SK-N-SH (cell line): ENCODE results near the gene USP32. TPM values are rescaled to one million over a fixed set of nuclear protein-coding genes. Genes with fewer than 3 reads are reported as not detected.

Source experiments
- CTCF ChIA-PET: fragments of 300-600, 350-600 bp; formaldehyde crosslinking; extraction: SDS; loops from one replicate; lab custom pipeline; 2021; lab: Yijun Ruan, JAX
- POLR2A ChIA-PET: fragments of 350-600 bp; sonication (Branson Sonifier 250); formaldehyde crosslinking; extraction: SDS; loops from one replicate; lab custom pipeline; 2020; ENCODE audit warnings: antibody characterized with exemption, inconsistent platforms; lab: Yijun Ruan, JAX
- DNase-seq: peaks from one replicate; pipeline ENCODE4 v3.0.0; 2012
- H2AFZ ChIP-seq: fragments of 200-600 bp; sonication (generic); 2 replicates; pipeline ENCODE4 v1.8.1; 2016; ENCODE audit warnings: antibody characterized with exemption, mild to moderate bottlenecking, low read depth
- H3F3A ChIP-seq: fragments of 200-600 bp; sonication (generic); replicated peaks from 2 replicates; pipeline ENCODE3; 2016; ENCODE audit warnings: antibody characterized with exemption, mild to moderate bottlenecking; ENCODE audit not compliant: insufficient read depth
- H3K27ac ChIP-seq, 2 experiments: fragments of 200-500 bp in 1 of 2; fragments of 200-600 bp in 1 of 2; sonication (Bioruptor generic) in 1 of 2; sonication (generic), shearing (Covaris generic) in 1 of 2; 2 replicates each; pipeline versions ENCODE4 v1.5.1 to v1.6.1; 2014 to 2016; ENCODE audit warnings: low read depth in 2 of 2, inconsistent platforms in 1 of 2, low read length in 1 of 2, mild to moderate bottlenecking in 1 of 2, mixed read lengths in 1 of 2
- H3K27me3 ChIP-seq: fragments of 200-600 bp; sonication (generic), shearing (Covaris generic); 2 replicates; pipeline ENCODE4 v1.6.1; 2016; ENCODE audit warnings: mixed run types; ENCODE audit not compliant: insufficient read depth
- H3K36me3 ChIP-seq, 2 experiments: fragments of 200-500 bp in 1 of 2; fragments of 200-600 bp in 1 of 2; sonication (Bioruptor generic) in 1 of 2; sonication (generic) in 1 of 2; replicated peaks in 1 of 2; 2 replicates each; pipeline versions ENCODE3 to v1.5.1; 2014 to 2016; ENCODE audit warnings: low read length in 1 of 2, mild to moderate bottlenecking in 1 of 2; ENCODE audit not compliant: insufficient read depth in 2 of 2, control insufficient read depth in 1 of 2
- H3K4me1 ChIP-seq, 2 experiments: fragments of 200-500 bp in 1 of 2; fragments of 200-600 bp in 1 of 2; sonication (Bioruptor generic) in 1 of 2; sonication (generic), shearing (Covaris generic) in 1 of 2; 2 replicates each; pipeline versions ENCODE4 v1.5.1 to v1.6.1; 2014 to 2016; ENCODE audit warnings: low read depth in 1 of 2, low read length in 1 of 2, mixed run types in 1 of 2; ENCODE audit not compliant: insufficient read depth in 2 of 2, control insufficient read depth in 1 of 2
- H3K4me2 ChIP-seq: fragments of 200-600 bp; sonication (generic), shearing (Covaris generic); 2 replicates; pipeline ENCODE4 v1.6.1; 2017; ENCODE audit warnings: mixed run types
- H3K4me3 ChIP-seq, 2 experiments: fragments of 200-500 bp in 1 of 2; fragments of 200-600 bp in 1 of 2; sonication (Bioruptor generic) in 1 of 2; sonication (generic), shearing (Covaris generic) in 1 of 2; 2 replicates each; pipeline versions ENCODE4 v1.5.1 to v1.8.1; 2014 to 2016; ENCODE audit warnings: low read depth in 2 of 2, inconsistent platforms in 1 of 2, low read length in 1 of 2, mild to moderate bottlenecking in 1 of 2, mixed read lengths in 1 of 2, moderate library complexity in 1 of 2
- H3K79me2 ChIP-seq: fragments of 200-600 bp; sonication (generic); 2 replicates; pipeline ENCODE4 v1.8.1; 2017; ENCODE audit warnings: mild to moderate bottlenecking; ENCODE audit not compliant: insufficient read depth
- H3K9ac ChIP-seq: fragments of 200-600 bp; sonication (generic); 2 replicates; pipeline ENCODE4 v1.6.1; 2017; ENCODE audit warnings: mixed run types
- H3K9me2 ChIP-seq: fragments of 200-600 bp; sonication (generic); 2 replicates; pipeline ENCODE4 v1.6.1; 2017; ENCODE audit warnings: mixed run types
- H3K9me3 ChIP-seq: fragments of 200-600 bp; sonication (generic); 2 replicates; pipeline ENCODE4 v1.6.1; 2017; ENCODE audit warnings: mixed run types, mild to moderate bottlenecking, moderate library complexity
- H4K20me1 ChIP-seq: fragments of 200-600 bp; sonication (generic); 2 replicates; pipeline ENCODE4 v1.6.1; 2017; ENCODE audit warnings: mild to moderate bottlenecking, mixed run types; ENCODE audit not compliant: insufficient read depth
- CHD2 ChIP-seq: fragments of 150-350 bp; IDR thresholded peaks from 2 replicates; pipeline ENCODE4 v1.6.1; 2018; ENCODE audit warnings: low read length; ENCODE audit not compliant: partially characterized antibody
- CTCF ChIP-seq: fragments of 200-600 bp; sonication (generic); IDR thresholded peaks from 2 replicates; pipeline ENCODE4 v1.6.1; 2017; ENCODE audit warnings: antibody characterized with exemption, mild to moderate bottlenecking, moderate library complexity
- EP300 ChIP-seq, 2 experiments: IDR thresholded peaks; 2 replicates each; pipeline versions ENCODE4 v1.4.0 to v1.6.1; 2012; ENCODE audit warnings: borderline replicate concordance in 1 of 2, low read depth in 1 of 2, low read length in 1 of 2
- FOSL2 ChIP-seq: IDR thresholded peaks from 2 replicates; pipeline ENCODE4 v1.4.0; 2012; ENCODE audit warnings: low read depth, mild to moderate bottlenecking, moderate library complexity, borderline replicate concordance
- FOXJ3 ChIP-seq: sonication (generic); formaldehyde crosslinking; IDR thresholded peaks from 2 replicates; pipeline ENCODE4 v1.5.1; 2020; ENCODE audit warnings: mild to moderate bottlenecking, missing genetic modification reagents
- GABPA ChIP-seq: IDR thresholded peaks from 2 replicates; pipeline ENCODE4 v1.4.0; 2012; ENCODE audit warnings: low read depth, mild to moderate bottlenecking
- IRF3 ChIP-seq: fragments of 150-350 bp; IDR thresholded peaks from 2 replicates; pipeline ENCODE4 v1.6.1; 2016; ENCODE audit warnings: mild to moderate bottlenecking, low read depth, low read length
- JUND ChIP-seq: IDR thresholded peaks from 2 replicates; pipeline ENCODE4 v1.4.0; 2012
- MAX ChIP-seq: IDR thresholded peaks from 2 replicates; pipeline ENCODE4 v1.4.0; 2012; ENCODE audit warnings: low read depth
- MEF2A ChIP-seq: IDR thresholded peaks from 2 replicates; pipeline ENCODE4 v1.4.0; 2012; ENCODE audit warnings: low read depth, borderline replicate concordance
- RAD21 ChIP-seq: IDR thresholded peaks from 2 replicates; pipeline ENCODE4 v1.6.1; 2012; ENCODE audit warnings: mild to moderate bottlenecking, low read length
- RCOR1 ChIP-seq: fragments of 150-350 bp; IDR thresholded peaks from 2 replicates; pipeline ENCODE4 v1.6.1; 2017; ENCODE audit warnings: antibody characterized with exemption, low read length
- REST ChIP-seq: IDR thresholded peaks from 2 replicates; pipeline ENCODE4 v1.6.1; 2012; ENCODE audit warnings: mild to moderate bottlenecking, low read depth, low read length, moderate library complexity
- RXRA ChIP-seq: IDR thresholded peaks from 2 replicates; pipeline ENCODE4 v1.4.0; 2012; ENCODE audit warnings: low read depth, mild to moderate bottlenecking, borderline replicate concordance
- SIN3A ChIP-seq: IDR thresholded peaks from 2 replicates; pipeline ENCODE4 v1.6.1; 2012; ENCODE audit warnings: low read depth, mild to moderate bottlenecking, low read length, moderate library complexity, borderline replicate concordance
- SMC3 ChIP-seq: IDR thresholded peaks from 2 replicates; pipeline ENCODE4 v1.6.1; 2012; ENCODE audit warnings: low read depth, low read length, improper control_type of control experiment
- TAF1 ChIP-seq: IDR thresholded peaks from 2 replicates; pipeline ENCODE4 v1.6.1; 2012; ENCODE audit warnings: low read depth, mild to moderate bottlenecking, low read length, moderate library complexity, borderline replicate concordance
- TCF12 ChIP-seq: IDR thresholded peaks from 2 replicates; pipeline ENCODE4 v1.4.0; 2012
- USF1 ChIP-seq: IDR thresholded peaks from 2 replicates; pipeline ENCODE4 v1.4.0; 2012; ENCODE audit warnings: low read depth, borderline replicate concordance
- ZBTB33 ChIP-seq: IDR thresholded peaks from 2 replicates; pipeline ENCODE4 v1.4.0; 2012; ENCODE audit warnings: low read depth, borderline replicate concordance
- WGBS: methylation state at CpG from one replicate; pipeline ENCODE4 v1.1.6; 2017; ENCODE audit warnings: low lambda C conversion rate; 5-methylcytosine and 5-hydroxymethylcytosine counted together
- polyA plus RNA-seq, 3 experiments: library from polyadenylated mRNA; depleted of rRNA; stranded (reverse); fragments of >200 nt; gene quantifications; 2 replicates each; pipeline ENCODE4 v1.2.3, GENCODE V29; 2012

USP32 gene
- polyA plus RNA-seq, 1 of the 3 experiments (the other 2 are of a cell fraction) = 25.6 TPM

- CTCF ChIA-PET = interaction anchor here (0.7 kb wide), 1 partner anchor 11 kb away, joined by 3 read pairs; no protein-coding TSS in a partner anchor
- whole genome bisulfite sequencing = 90% methylated on average over 11 of the region's 11 CpGs
- H3K36me3 ChIP-seq = peaks cover 0 to 5% of the 10 kb centered on the region in 2 experiments
Measured at GRCh38 chr17:60351012-60351695, 40.8 kb downstream of the USP32 start.

More at GRCh38 chr17:60351012-60351695, 40.8 kb downstream of the USP32 start:
- Histone ChIP-seq H3K9me3 (no peaks in the 10 kb centered on the region), H3K4me2 (no peak overlapping the region), H3K9me2 (no peaks in the 10 kb centered on the region), H3K79me2 (peaks cover 97% of the 10 kb centered on the region), H3K9ac (no peak overlapping the region), H3K4me1 (peaks cover 0 to 15% of the 10 kb centered on the region in 2 experiments; a peak in 2 of 4 replicates), H4K20me1 (peaks cover 63% of the 10 kb centered on the region), H3F3A (peaks cover 17% of the 10 kb centered on the region), H3K27ac (no peak overlapping the region), H2AFZ (no peak overlapping the region), H3K4me3 (no peak overlapping the region), H3K27me3 (no peaks in the 10 kb centered on the region)
- POLR2A ChIA-PET = interaction anchor here (0.6 kb wide), 1 partner anchor 120 kb away, joined by 3 read pairs; no protein-coding TSS in a partner anchor
- no peak for TF ChIP-seq MAX
- no peak for TF ChIP-seq TCF12
- no peak for TF ChIP-seq CHD2
- no peak for TF ChIP-seq SIN3A
- TF ChIP-seq RCOR1 = no peak
- no peak for TF ChIP-seq REST
- TF ChIP-seq MEF2A = no peak
- TF ChIP-seq IRF3 = no peak
- TF ChIP-seq CTCF = no peak
- no peak for TF ChIP-seq TAF1
- no peak for TF ChIP-seq RXRA
- no peak for TF ChIP-seq GABPA
- TF ChIP-seq FOSL2 = no peak
- TF ChIP-seq SMC3 = no peak
- TF ChIP-seq EP300 (IDR thresholded peaks at IDR 0.05; ENCODE audit: borderline replicate concordance in 1 of 2, low read depth in 1 of 2, low read length in 1 of 2) = no peak
- no peak for TF ChIP-seq USF1
- TF ChIP-seq JUND = no peak
- no peak for TF ChIP-seq RAD21
- no peak for TF ChIP-seq ZBTB33
- TF ChIP-seq FOXJ3 (CRISPR knock-in tag) = no peak
- no peak for DNase-seq
